ENCODE results near the gene GTF3C6.
"Not testable (repeated sequence)": the region's sequence is repeated elsewhere in the genome, so short reads cannot be mapped to it uniquely, and the experiment has no call there.

The GTF3C6 gene

DNA sequence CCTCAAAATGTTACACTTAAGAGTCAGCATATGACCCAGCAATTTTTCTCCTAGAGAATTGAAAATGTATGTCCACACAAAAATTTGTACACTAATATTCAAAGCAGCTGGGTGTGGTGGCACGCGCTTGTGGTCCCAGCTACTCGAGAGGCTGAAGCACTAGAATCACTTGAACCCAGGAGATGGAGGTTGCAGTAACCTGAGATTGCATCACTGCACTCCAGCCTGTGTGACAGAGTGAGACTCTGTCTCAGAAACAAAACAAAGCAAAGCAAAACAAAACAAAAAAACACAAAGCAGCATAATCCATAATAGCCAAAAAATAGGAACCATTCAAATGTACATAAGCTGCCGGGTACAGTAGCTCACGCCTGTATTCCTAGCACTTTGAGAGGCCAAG lies 21.7 kb downstream of the GTF3C6 start:
- DNase-seq = no peak

DNA sequence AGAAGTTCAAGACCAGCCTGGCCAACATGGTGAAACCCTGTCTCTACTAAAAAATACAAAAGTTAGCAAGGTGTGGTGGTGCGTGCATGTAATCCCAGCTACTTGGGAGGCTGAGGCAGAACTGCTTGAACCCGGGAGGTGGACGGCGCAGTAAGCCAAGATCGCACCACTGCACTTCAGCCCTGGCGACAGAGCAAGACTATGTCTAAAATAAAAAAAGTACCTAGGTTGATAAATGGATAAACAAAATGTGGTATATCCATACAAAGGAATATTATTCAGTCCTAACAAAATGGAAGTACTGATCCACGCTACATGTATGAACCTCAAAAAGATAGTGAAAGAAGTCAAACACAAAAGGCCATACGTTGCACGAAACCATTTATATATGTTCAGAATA lies 22.1 kb downstream of the GTF3C6 start:
- no peak for DNase-seq

DNA sequence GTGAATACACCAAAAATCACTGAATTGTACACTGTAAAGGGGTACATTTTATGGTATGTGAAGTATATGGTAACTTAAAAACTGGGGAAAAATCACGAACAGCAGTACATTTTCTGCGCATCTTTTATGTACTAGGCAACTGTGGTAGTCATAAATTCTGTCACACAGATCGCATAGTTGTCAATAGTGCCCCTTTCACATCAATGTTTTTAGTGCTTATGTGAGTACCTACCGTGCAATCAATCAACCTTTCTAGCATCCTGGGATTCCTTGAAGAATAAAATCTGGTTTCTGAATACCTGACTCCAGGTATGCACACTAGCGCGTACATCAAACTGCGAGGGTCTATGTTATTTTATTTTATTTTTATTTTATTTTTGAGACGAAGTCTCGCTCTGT lies 22.7 kb downstream of the GTF3C6 start:
- no peak for DNase-seq

DNA sequence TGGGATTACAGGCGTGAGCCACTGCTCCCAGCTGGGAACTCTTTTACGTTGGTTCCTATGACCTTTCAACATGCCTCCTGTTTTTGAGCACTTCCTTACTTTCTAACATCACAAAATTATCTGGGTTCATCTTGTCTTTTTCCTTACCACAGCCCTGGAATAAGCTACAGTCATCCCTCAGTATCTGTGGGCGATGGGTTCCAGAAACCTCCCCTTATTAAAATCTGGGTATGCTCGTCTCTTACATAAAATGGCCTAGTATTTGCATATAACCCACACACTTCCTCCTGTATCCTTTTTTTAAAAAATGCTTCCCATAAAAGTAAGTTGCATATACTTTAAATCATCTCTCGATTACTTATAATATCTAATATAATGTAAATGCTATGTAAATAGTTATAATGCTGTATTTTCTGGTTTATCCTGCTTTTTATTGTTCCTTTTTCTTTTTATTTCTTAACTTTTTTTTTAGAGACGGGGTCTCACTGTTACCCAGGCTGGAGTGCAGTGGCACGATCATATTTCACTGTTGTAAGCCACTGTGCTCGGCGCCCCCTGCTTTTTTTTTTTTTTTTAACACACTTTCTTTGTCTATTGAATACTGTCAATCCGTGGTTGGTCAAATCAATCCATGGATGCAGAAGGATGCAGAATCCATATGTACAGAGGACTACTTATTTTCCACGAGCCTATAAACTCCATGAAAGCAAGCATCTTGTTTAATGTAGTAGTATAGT lies 32.5 kb downstream of the GTF3C6 start:
- no peak for DNase-seq

DNA sequence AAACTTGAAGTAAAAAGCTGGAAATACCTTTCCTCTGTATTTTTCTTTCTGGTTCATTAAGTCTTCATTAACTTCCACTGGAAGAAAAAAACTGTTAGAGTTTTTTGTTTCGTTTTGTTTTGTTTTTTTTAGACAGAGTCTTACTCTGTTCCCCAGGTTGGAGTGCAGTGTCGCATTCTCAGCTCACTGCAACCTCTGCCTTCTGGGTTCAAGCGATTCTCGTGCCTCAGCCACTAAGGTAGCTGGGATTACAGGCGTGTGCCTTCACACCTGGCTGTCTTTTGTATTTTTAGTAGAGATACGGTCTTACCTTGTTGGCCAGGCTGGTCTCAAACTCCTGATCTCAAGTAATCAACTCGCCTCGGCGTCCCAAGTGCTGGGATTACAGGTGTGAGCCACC lies 38.2 kb downstream of the GTF3C6 start:
- DNase-seq = no peak

DNA sequence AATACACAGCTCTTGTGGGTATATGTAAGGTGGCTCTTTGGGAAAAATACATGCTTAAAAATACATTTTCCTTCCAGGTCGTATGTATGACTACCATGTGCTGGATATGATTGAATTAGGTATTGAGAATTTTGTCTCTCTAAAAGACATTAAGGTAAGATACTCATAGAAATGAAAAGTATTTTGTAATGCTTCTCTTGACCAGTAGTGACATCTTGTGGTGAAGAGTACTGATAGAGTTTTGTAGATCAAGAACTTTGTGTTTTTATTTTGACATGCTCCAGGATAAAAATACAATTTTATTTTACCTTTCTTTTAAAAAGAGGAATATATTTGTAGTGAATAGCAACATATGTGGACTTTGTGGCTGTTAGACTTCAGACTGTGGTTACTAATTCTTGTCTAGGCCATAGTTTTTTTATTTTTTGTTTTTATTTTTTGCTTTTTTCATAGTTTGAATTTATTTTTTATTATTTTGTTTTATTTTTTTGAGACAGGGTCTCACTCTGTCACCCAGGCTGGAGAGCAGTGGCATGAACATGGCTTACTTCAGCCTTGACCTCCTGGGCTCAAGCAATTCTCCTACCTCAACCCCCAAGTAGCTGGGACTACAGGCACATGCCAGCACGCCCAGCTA lies 41.2 kb downstream of the GTF3C6 start:
- no peak for DNase-seq

DNA sequence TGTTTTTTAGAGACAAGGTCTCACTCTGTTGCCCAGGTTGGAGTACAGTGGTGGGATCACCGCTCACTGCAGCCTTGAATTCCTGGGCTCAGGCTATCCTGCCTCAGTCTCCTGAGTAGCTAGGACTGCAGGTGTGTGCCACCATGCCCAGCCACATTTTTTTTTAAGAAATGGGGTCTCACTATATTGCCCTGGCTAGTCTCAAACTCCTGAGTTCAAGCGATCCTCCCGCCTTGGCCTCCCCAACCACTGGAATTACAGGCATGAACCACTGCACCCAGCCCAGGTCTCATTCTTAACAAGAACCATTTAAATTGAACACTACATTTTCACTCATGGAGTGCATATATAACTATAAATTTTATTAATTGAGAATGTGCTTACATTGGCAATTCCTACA lies 43.8 kb downstream of the GTF3C6 start:
- DNase-seq = no peak

DNA sequence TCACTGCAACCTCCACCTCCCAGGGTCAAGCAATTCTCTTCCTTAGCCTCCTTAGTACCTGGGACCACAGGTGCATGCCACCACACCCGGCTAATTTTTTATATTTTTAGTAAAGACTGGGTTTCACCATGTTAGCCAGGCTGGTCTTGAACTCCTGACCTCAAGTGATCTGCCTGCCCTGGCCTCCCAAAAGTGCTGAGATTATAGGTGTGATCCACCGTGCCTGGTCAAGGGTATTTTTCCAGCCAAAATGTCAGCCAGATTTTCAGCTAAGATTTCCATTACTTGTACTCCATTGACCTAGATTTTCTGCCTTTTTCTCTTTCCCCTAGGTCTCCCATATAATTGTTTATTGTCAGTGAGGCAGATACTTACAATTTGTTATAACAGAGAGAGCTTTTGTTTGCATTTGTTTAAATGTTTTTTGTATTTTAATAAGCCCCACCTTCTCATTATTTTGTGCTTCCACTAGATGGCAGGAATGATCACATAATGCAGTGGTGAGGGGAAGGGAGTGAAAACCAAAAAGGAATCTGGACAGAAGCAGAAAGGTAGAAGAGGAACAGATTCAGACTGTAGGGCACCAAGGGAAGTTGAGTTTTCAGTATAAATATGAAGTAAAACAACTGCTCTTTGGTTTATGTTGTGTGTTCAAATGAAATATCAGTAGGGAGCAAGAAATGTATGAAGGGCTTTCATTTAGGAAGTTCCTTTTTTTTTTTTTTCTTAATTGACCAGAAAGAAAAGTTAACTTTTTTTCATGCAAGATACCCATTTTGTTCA lies 53.0 kb downstream of the GTF3C6 start:
- DNase-seq = no peak

DNA sequence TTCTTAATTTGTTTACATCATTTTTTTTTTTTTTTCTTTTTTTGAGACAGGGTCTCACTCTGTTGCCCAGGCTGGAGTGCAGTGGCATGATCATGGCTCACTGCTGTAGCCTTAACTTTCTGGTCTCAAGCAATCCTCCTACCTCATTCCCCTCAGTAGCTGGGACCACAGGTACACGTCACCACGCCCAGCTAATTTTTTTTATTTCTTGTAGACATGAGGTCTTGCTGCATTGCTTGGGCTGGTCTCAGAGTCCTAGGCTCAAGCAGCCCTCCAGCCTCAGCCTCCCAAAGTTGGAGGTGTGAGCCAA lies 53.6 kb downstream of the GTF3C6 start:
- DNase-seq = no peak

DNA sequence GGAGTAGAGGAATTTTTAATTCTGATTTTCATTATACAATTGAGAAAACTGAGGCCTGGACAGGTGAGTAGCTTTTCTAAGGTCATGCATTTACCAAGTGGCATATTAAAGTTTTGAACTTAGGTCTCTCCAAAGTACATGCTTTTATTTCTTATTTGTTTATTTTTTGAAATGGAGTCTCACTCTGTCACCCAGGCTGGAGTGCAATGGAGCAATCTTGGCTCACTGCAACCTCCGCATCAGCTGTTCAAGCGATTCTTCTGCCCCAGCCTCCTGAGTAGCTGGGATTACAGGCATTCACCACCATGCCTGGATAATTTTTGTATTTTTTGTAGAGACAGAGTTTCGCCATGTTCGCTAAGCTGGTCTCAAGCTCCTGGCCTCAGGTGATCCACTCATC lies 54.0 kb downstream of the GTF3C6 start:
- DNase-seq = not testable (repeated sequence)

DNA sequence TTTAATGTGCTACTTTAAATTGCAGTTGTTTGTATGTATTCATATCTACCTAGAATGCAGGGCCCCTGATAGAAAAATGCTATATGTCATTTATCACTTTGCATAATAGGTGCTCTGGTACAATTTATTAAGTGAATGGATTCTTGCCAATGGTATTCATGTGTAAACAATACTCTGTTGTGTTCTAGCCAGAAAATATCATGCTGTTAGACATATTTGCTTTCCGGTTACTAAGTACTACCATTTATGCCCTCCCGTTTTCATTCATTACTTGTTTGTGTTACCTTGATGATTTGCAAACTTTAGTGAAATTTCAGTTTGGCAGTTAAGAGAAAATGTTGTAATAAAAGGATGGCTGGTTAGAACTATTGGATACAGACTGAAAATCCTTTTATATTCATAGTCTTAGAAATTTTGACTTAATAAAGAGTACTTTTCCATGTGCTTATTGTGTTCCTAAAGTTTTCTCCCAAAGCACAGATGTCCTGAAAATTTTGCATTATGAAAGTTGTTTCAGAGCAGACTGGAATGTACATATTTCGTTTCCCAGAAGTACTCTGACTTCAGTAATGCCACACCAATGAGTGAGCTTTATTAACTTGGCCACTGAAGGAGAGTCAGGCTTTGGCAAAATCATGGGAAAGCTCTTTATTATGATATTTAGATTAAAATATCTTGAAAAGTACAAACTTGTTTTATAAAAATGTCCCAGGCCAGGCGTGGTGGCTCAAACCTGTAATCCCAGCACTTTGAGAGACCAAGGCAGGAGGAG lies 54.8 kb downstream of the GTF3C6 start:
- no peak for DNase-seq

DNA sequence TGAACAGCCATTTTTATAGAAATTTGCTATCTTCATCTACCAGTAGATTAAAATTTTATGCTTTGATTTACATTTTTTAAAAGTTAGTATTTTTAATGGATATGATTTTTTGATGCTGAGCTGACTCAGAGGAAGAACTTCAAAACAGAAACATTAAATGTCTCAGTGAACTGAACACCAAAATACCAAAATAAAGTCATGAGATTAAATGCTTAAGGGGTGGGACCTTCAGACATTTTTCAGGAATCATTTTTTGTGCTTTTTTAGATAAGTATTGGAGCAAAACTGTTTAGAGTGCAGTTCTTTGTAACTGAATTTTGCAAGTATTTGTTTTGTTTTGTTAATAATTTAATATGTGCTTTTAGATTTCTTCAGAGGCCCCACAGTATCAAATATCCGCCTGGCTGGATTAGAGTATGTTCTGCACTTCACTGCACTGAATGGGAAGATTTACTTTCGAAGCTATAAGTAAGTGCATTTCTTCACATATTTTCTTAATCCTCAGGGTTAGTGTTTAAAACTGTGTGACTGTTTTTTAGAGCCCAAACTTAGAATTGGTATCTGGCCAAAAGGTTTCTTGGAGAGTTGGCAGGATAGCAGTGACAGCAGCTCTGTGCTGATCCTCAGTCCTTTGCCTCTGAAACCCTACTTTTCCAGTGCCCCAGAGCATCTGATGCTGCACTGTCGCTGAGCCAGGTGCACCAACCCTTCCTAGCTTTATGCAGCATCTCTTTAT lies 57.1 kb downstream of the GTF3C6 start:
- DNase-seq = no peak

DNA sequence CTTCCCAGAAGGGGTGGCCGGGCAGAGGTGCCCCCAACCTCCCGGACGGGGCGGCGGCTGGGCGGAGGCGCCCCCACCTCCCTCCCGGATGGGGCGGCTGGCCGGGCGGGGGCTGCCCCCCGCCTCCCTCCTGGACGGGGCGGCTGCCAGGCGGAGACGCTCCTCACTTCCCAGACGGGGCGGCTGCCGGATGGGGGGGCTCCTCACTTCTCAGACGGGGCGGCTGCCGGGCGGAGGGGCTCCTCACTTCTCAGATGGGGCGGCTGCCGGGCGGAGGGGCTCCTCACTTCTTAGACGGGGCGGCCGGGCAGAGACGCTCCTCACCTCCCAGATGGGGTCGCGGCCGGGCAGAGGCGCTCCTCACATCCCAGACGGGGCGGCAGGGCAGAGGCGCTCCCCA lies 58.7 kb downstream of the GTF3C6 start:
- DNase-seq = not testable (repeated sequence)
